IMR-90 (cell line): Measurements from ENCODE around the gene MTHFD2L. TPM values are rescaled to one million over a fixed set of nuclear protein-coding genes. Genes with fewer than 3 reads are reported as not detected.

Experiments
- ATAC-seq: fragments of 200-7000 bp; cut with Tn5 transposase; 2 replicates; pipeline ENCODE4 v1.9.1; 2020; ENCODE audit warnings: low read depth, mild to moderate bottlenecking, moderate library complexity
- BruUV-seq: library from RNA; stranded (reverse); fragments of 400-500 nt; replicated peaks from 2 replicates; lab custom pipeline; 2021; lab: Mats Ljungman, UMichigan
- CTCF ChIA-PET: fragments of 300-600 bp; formaldehyde crosslinking; extraction: SDS; loops from one replicate; lab custom pipeline; 2021; ENCODE audit warnings: antibody characterized with exemption; lab: Yijun Ruan, JAX
- POLR2A ChIA-PET: fragments of 300-600 bp; sonication (Branson Sonifier 250); formaldehyde crosslinking; loops from one replicate; lab custom pipeline; 2022; ENCODE audit warnings: antibody characterized with exemption; ENCODE audit not compliant: unreplicated experiment; lab: Charles Lee
- DNase-seq: peaks from one replicate; pipeline ENCODE4 v3.0.0; 2013
- H2AFZ ChIP-seq: replicated peaks from 2 replicates; pipeline ENCODE3; 2013; ENCODE audit warnings: low read length, mild to moderate bottlenecking; ENCODE audit not compliant: poor library complexity
- H2AK5ac ChIP-seq: 2 replicates; pipeline ENCODE4 v1.6.1; 2013; ENCODE audit warnings: low read depth, low read length, inconsistent platforms
- H2AK9ac ChIP-seq: replicated peaks from 2 replicates; pipeline ENCODE3; 2013; ENCODE audit warnings: mild to moderate bottlenecking, low read depth, low read length, moderate library complexity; ENCODE audit not compliant: poor library complexity
- H2BK120ac ChIP-seq: 2 replicates; pipeline ENCODE4 v1.6.1; 2013; ENCODE audit warnings: low read depth, low read length, inconsistent platforms
- H2BK15ac ChIP-seq: 3 replicates; pipeline ENCODE4 v1.6.1; 2013; ENCODE audit warnings: low read depth, low read length, inconsistent platforms
- H2BK20ac ChIP-seq: 2 replicates; pipeline ENCODE4 v1.6.1; 2013; ENCODE audit warnings: low read depth, mild to moderate bottlenecking, inconsistent platforms, low read length, moderate library complexity
- H2BK5ac ChIP-seq: 2 replicates; pipeline ENCODE4 v1.6.1; 2013; ENCODE audit warnings: mild to moderate bottlenecking, low read depth, low read length, inconsistent platforms; ENCODE audit not compliant: poor library complexity, severe bottlenecking
- H3K14ac ChIP-seq: replicated peaks from 2 replicates; pipeline ENCODE4 v1.6.1; 2013; ENCODE audit warnings: low read depth, low read length, inconsistent platforms
- H3K18ac ChIP-seq: 2 replicates; pipeline ENCODE4 v1.6.1; 2013; ENCODE audit warnings: low read depth, low read length, control low read depth
- H3K23ac ChIP-seq: 2 replicates; pipeline ENCODE4 v1.6.1; 2013; ENCODE audit warnings: low read depth, low read length, inconsistent platforms
- H3K27ac ChIP-seq: 2 replicates; pipeline ENCODE4 v1.5.1; 2013; ENCODE audit warnings: mild to moderate bottlenecking, control low read depth, low read length; ENCODE audit not compliant: insufficient read depth
- H3K27me3 ChIP-seq: 2 replicates; pipeline ENCODE4 v1.6.1; 2013; ENCODE audit warnings: low read length; ENCODE audit not compliant: control insufficient read depth, insufficient read depth
- H3K36me3 ChIP-seq: 2 replicates; pipeline ENCODE4 v1.6.1; 2013; ENCODE audit warnings: low read length, mixed read lengths; ENCODE audit not compliant: control insufficient read depth, insufficient read depth
- H3K4ac ChIP-seq: 2 replicates; pipeline ENCODE4 v1.6.1; 2013; ENCODE audit warnings: low read depth, low read length, inconsistent platforms
- H3K4me1 ChIP-seq: 2 replicates; pipeline ENCODE4 v1.6.1; 2013; ENCODE audit warnings: low read length, mixed read lengths; ENCODE audit not compliant: control insufficient read depth, insufficient read depth
- H3K4me2 ChIP-seq: 2 replicates; pipeline ENCODE4 v1.6.1; 2013; ENCODE audit warnings: low read depth, mild to moderate bottlenecking, control low read depth, low read length, moderate library complexity
- H3K4me3 ChIP-seq: 2 replicates; pipeline ENCODE4 v1.5.1; 2013; ENCODE audit warnings: low read depth, mild to moderate bottlenecking, control low read depth, low read length, moderate library complexity; ENCODE audit not compliant: insufficient read depth
- H3K56ac ChIP-seq: 2 replicates; pipeline ENCODE4 v1.6.1; 2013; ENCODE audit warnings: low read length, inconsistent platforms; ENCODE audit not compliant: insufficient read depth; ENCODE audit errors: extremely low read depth
- H3K79me1 ChIP-seq, 2 experiments: 2 replicates each; pipeline ENCODE4 v1.6.1; 2013; ENCODE audit warnings: low read length in 2 of 2, inconsistent platforms in 1 of 2, low read depth in 1 of 2
- H3K9ac ChIP-seq: 2 replicates; pipeline ENCODE4 v1.6.1; 2013; ENCODE audit warnings: low read depth, low read length, control low read depth
- H3K9me1 ChIP-seq: 2 replicates; pipeline ENCODE4 v1.6.1; 2013; ENCODE audit warnings: low read length, inconsistent platforms; ENCODE audit not compliant: insufficient read depth
- H3K9me3 ChIP-seq: 2 replicates; pipeline ENCODE4 v1.6.1; 2013; ENCODE audit warnings: low read length; ENCODE audit not compliant: control insufficient read depth, insufficient read depth
- H4K20me1 ChIP-seq: 2 replicates; pipeline ENCODE4 v1.6.1; 2013; ENCODE audit warnings: low read length, inconsistent platforms; ENCODE audit not compliant: insufficient read depth
- H4K5ac ChIP-seq: 2 replicates; pipeline ENCODE4 v1.6.1; 2013; ENCODE audit warnings: mild to moderate bottlenecking, low read depth, low read length, control low read depth
- H4K8ac ChIP-seq, 2 experiments: 2 replicates each; pipeline ENCODE4 v1.6.1; 2013; ENCODE audit warnings: low read depth in 2 of 2, low read length in 2 of 2, control low read depth in 1 of 2, inconsistent platforms in 1 of 2
- H4K91ac ChIP-seq: 2 replicates; pipeline ENCODE4 v1.6.1; 2013; ENCODE audit warnings: low read depth, low read length, inconsistent platforms; ENCODE audit not compliant: insufficient read depth
- BHLHE40 ChIP-seq: fragments of 150-350 bp; IDR thresholded peaks from 2 replicates; pipeline ENCODE4 v1.6.1; 2016; ENCODE audit warnings: mild to moderate bottlenecking, low read depth, low read length
- CHD1 ChIP-seq: IDR thresholded peaks from 2 replicates; pipeline ENCODE4 v1.6.1; 2012; ENCODE audit warnings: low read depth, low read length, improper control_type of control experiment
- MAFK ChIP-seq: IDR thresholded peaks from 2 replicates; pipeline ENCODE4 v1.6.1; 2012; ENCODE audit warnings: low read depth, low read length, improper control_type of control experiment
- MAZ ChIP-seq: IDR thresholded peaks from 2 replicates; pipeline ENCODE4 v1.6.1; 2012; ENCODE audit warnings: low read depth, mild to moderate bottlenecking, low read length, improper control_type of control experiment, moderate library complexity, borderline replicate concordance
- NFE2L2 ChIP-seq: fragments of 150-350 bp; IDR thresholded peaks from 2 replicates; pipeline ENCODE4 v1.6.1; 2016; ENCODE audit warnings: low read depth, mild to moderate bottlenecking, low read length
- RAD21 ChIP-seq: IDR thresholded peaks from 2 replicates; pipeline ENCODE4 v1.6.1; 2012; ENCODE audit warnings: low read length, improper control_type of control experiment
- RCOR1 ChIP-seq: IDR thresholded peaks from 2 replicates; pipeline ENCODE4 v1.6.1; 2012; ENCODE audit warnings: mild to moderate bottlenecking, low read length, improper control_type of control experiment; ENCODE audit not compliant: insufficient replicate concordance
- RFX5 ChIP-seq: IDR thresholded peaks from 2 replicates; pipeline ENCODE4 v1.8.0; 2012; ENCODE audit warnings: low read depth, mild to moderate bottlenecking, low read length, moderate library complexity
- WGBS, 2 experiments: methylation state at CpG; one replicate each; pipeline versions ENCODE4 v1.1.5 to v1.1.7; 2013; ENCODE audit warnings: missing lambda C conversion rate in 2 of 2; ENCODE audit not compliant: insufficient read length in 1 of 2; ENCODE audit errors: extremely low coverage in 2 of 2; 5-methylcytosine and 5-hydroxymethylcytosine counted together
- dilution Hi-C: fragments of 300-500 bp; cut with HindIII; formaldehyde crosslinking; loops from one replicate; pipeline ENCODE4 v1.14.3; 2018; ENCODE audit warnings: low sequenced_read_pairs; ENCODE audit not compliant: unreplicated experiment
- in situ Hi-C: fragments of 300-500 bp; cut with MboI; formaldehyde crosslinking; loops from 3 replicates; pipeline ENCODE4 v1.14.3; 2019; ENCODE audit warnings: low sequenced_read_pairs, inconsistent platforms, mixed read lengths
- intact Hi-C: fragments of 100-400 bp; cut with micrococcal nuclease; formaldehyde crosslinking; loops from 2 replicates; pipeline ENCODE4 v1.10.0; 2022
- polyA plus RNA-seq, 3 experiments: library from polyadenylated mRNA; depleted of rRNA; stranded (reverse); fragments of >200 nt; gene quantifications; 2 replicates each; pipeline ENCODE4 v1.2.3, GENCODE V29; 2012; ENCODE audit warnings: low replicate concordance in 1 of 3
- total RNA-seq: library from RNA; depleted of rRNA; stranded (reverse); fragments of >200 nt; gene quantifications from 2 replicates; pipeline ENCODE4 v1.2.3, GENCODE V29; 2012
- TF ChIP-seq, protein P1 (sequence below): fragments of 150-350 bp; IDR thresholded peaks from 2 replicates; pipeline ENCODE4 v1.6.1; 2016; ENCODE audit warnings: low read depth, mild to moderate bottlenecking, low read length, moderate library complexity, borderline replicate concordance

Gene MTHFD2L
- total and polyA plus RNA-seq, 2 of the 4 experiments (the other 2 are of a cell fraction), result 2.8 to 4.3 TPM

DNA sequence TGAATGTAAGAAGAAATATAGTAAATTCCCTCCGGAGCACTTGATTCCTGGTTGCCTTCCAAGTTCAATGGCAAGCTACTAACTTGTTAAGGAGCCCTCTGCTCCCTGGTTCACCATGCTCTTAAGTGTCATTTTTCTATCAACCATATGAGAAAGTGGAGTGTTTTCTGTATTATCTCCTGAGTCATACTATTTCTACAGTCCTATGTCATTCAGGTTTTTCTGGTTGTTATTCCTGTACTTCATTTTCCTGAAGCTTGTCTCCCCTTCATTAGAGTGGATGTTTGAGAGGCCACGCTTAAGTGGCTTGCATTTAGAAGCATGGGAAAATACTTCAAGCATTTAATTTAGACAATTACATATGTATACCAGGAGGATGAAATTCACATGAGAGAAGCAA, 135.6 kb downstream of the MTHFD2L start:
- Histone ChIP-seq H3K23ac (no peak overlapping the region), H3K18ac (no peak overlapping the region), H2AK9ac (no peak overlapping the region), H2BK20ac (no peak overlapping the region), H3K4ac (no peak overlapping the region), H3K56ac (no peak overlapping the region), H3K27ac (no peak overlapping the region), H3K9ac (no peak overlapping the region), H2AK5ac (no peak overlapping the region), H2BK5ac (no peak overlapping the region), H2BK15ac (no peak overlapping the region), H2BK120ac (no peak overlapping the region), H2AFZ (no peak overlapping the region), H4K91ac (no peak overlapping the region), H3K9me3 (no peaks in the 10 kb centered on the region), H3K4me2 (no peak overlapping the region), H4K8ac (no peak overlapping the region), H4K20me1 (no peaks in the 10 kb centered on the region), H3K9me1 (no peaks in the 10 kb centered on the region), H3K27me3 (no peaks in the 10 kb centered on the region), H3K79me1 (no peaks in the 10 kb centered on the region), H4K5ac (no peak overlapping the region), H3K4me1 (no peaks in the 10 kb centered on the region), H3K14ac (no peak overlapping the region), H3K4me3 (no peak overlapping the region), H3K36me3 (no peaks in the 10 kb centered on the region)
- no CpG with 5 or more reads among the region's 2 CpGs for WGBS, 2 experiments
- POLR2A ChIA-PET, result no interaction called here
- intact Hi-C loops, result no loop called here
- in situ Hi-C loops, result no loop called here
- ATAC-seq (no peak), DNase-seq (no peak)
- no peak for TF ChIP-seq MAZ
- no peak for TF ChIP-seq MAFK
- no peak for TF ChIP-seq RCOR1
- no peak for TF ChIP-seq NFE2L2
- no peak for TF ChIP-seq RAD21
- no peak for TF ChIP-seq BHLHE40
- no peak for TF ChIP-seq RFX5
- TF ChIP-seq CHD1, result no peak
- TF ChIP-seq, protein P1, sequence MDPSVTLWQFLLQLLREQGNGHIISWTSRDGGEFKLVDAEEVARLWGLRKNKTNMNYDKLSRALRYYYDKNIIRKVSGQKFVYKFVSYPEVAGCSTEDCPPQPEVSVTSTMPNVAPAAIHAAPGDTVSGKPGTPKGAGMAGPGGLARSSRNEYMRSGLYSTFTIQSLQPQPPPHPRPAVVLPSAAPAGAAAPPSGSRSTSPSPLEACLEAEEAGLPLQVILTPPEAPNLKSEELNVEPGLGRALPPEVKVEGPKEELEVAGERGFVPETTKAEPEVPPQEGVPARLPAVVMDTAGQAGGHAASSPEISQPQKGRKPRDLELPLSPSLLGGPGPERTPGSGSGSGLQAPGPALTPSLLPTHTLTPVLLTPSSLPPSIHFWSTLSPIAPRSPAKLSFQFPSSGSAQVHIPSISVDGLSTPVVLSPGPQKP, result no peak
- dilution Hi-C loops, result no loop called here
- no TSS peak for BruUV-seq
- CTCF ChIA-PET, result no interaction called here
